A549 (cell line): ENCODE measurements around the gene ATP10A. TPM values are rescaled to one million over a fixed set of nuclear protein-coding genes. Genes with fewer than 3 reads are reported as not detected.

ENCODE experiments used
- ATAC-seq, 2 experiments: fragments of 200-7000 bp in 1 of 2; fragments of >200 bp in 1 of 2; cut with Nextera tagmentation in 1 of 2; cut with Tn5 transposase in 1 of 2; 3 replicates each; pipeline versions ENCODE4 v1.8.0 to v1.9.1; 2018 to 2020; ENCODE audit warnings: mild to moderate bottlenecking in 1 of 2, moderate library complexity in 1 of 2
- CTCF ChIA-PET: fragments of 300-600 bp; sonication (Branson Sonifier 250); formaldehyde crosslinking; extraction: SDS; loops from one replicate; lab custom pipeline; 2021; ENCODE audit warnings: antibody characterized with exemption, inconsistent platforms; lab: Yijun Ruan, JAX
- POLR2A ChIA-PET: fragments of 350-600 bp; formaldehyde crosslinking; extraction: SDS; loops from one replicate; lab custom pipeline; 2021; ENCODE audit warnings: antibody characterized with exemption, inconsistent platforms; lab: Yijun Ruan, JAX
- DNase-seq, 2 experiments: peaks; one replicate each; pipeline versions ENCODE4 v3.0.0 to v3.0.0-alpha.2; 2011 to 2016; ENCODE audit warnings: low read depth in 1 of 2, low spot score in 1 of 2
- FAIRE-seq: peaks from 2 replicates; lab custom pipeline; 2011; peaks lifted over from hg19 to GRCh38; lab: Jason Lieb, UNC
- H3K27ac ChIP-seq, 2 experiments: fragments of >200 bp; sonication (Bioruptor Twin); formaldehyde crosslinking; 3 replicates each; pipeline ENCODE4 v1.5.1; 2016 to 2017
- H3K4me1 ChIP-seq: fragments of >200 bp; sonication (Bioruptor Twin); formaldehyde crosslinking; 3 replicates; pipeline ENCODE4 v1.6.1; 2016
- H3K4me2 ChIP-seq: fragments of >200 bp; sonication (Bioruptor Twin); formaldehyde crosslinking; 3 replicates; pipeline ENCODE4 v1.6.1; 2016
- H3K4me3 ChIP-seq: fragments of >200 bp; sonication (Bioruptor Twin); formaldehyde crosslinking; 3 replicates; pipeline ENCODE4 v1.5.1; 2016
- H3K9me3 ChIP-seq: fragments of >200 bp; sonication (Bioruptor Twin); formaldehyde crosslinking; 3 replicates; pipeline ENCODE4 v1.6.1; 2016
- BHLHE40 ChIP-seq: IDR thresholded peaks from 2 replicates; pipeline ENCODE4 v1.6.1; 2012; ENCODE audit warnings: low read depth, low read length, inconsistent platforms
- CHD2 ChIP-seq: fragments of 150-350 bp; IDR thresholded peaks from 2 replicates; pipeline ENCODE4 v1.6.1; 2014; ENCODE audit warnings: low read length; ENCODE audit not compliant: partially characterized antibody
- EHMT2 ChIP-seq: fragments of 200-600 bp; sonication (generic); IDR thresholded peaks from 2 replicates; pipeline ENCODE4 v1.6.1; 2016; ENCODE audit warnings: antibody characterized with exemption, low read depth, mild to moderate bottlenecking, moderate library complexity
- FOSB ChIP-seq: fragments of 250-450 bp; sonication (Bioruptor Pico); IDR thresholded peaks from 2 replicates; pipeline ENCODE4 v1.5.0; 2020; ENCODE audit warnings: mild to moderate bottlenecking, moderate library complexity
- FOXS1 ChIP-seq: fragments of 250-450 bp; sonication (Bioruptor Pico); IDR thresholded peaks from 2 replicates; pipeline ENCODE4 v1.5.0; 2020; ENCODE audit warnings: mild to moderate bottlenecking, moderate library complexity
- GATA3 ChIP-seq: IDR thresholded peaks from 2 replicates; pipeline ENCODE4 v1.6.1; 2012; ENCODE audit warnings: borderline replicate concordance
- HDAC2 ChIP-seq: fragments of 200-600 bp; sonication (generic); IDR thresholded peaks from 2 replicates; pipeline ENCODE4 v1.6.1; 2016
- HMGXB4 ChIP-seq: fragments of 250-450 bp; sonication (Bioruptor Pico); IDR thresholded peaks from 2 replicates; pipeline ENCODE4 v1.5.0; 2021; ENCODE audit warnings: mild to moderate bottlenecking, moderate library complexity, borderline replicate concordance
- HOXA7 ChIP-seq: fragments of 250-450 bp; sonication (Bioruptor Pico); IDR thresholded peaks from 2 replicates; pipeline ENCODE4 v1.5.0; 2020; ENCODE audit warnings: mild to moderate bottlenecking, moderate library complexity
- HOXB13 ChIP-seq: fragments of 250-450 bp; sonication (Bioruptor Pico); IDR thresholded peaks from 2 replicates; pipeline ENCODE4 v1.5.0; 2020; ENCODE audit warnings: low read depth, mild to moderate bottlenecking, moderate library complexity
- MAX ChIP-seq: IDR thresholded peaks from 2 replicates; pipeline ENCODE4 v1.6.1; 2012
- NFE2L2 ChIP-seq: fragments of 150-350 bp; conservative IDR thresholded peaks from 2 replicates; pipeline ENCODE4 v1.6.1; 2014; ENCODE audit warnings: low read length
- NPAS2 ChIP-seq: fragments of 250-450 bp; sonication (Bioruptor Pico); IDR thresholded peaks from 2 replicates; pipeline ENCODE4 v1.8.0; 2022; ENCODE audit warnings: mild to moderate bottlenecking, moderate library complexity, borderline replicate concordance
- NR3C1 ChIP-seq: fragments of >200 bp; sonication (Bioruptor Twin); formaldehyde crosslinking; IDR thresholded peaks from 3 replicates; pipeline ENCODE4 v1.6.1; 2017
- PHF8 ChIP-seq: fragments of 200-600 bp; sonication (generic); IDR thresholded peaks from 2 replicates; pipeline ENCODE4 v1.6.1; 2016; ENCODE audit warnings: low read depth, mild to moderate bottlenecking, antibody characterized with exemption, moderate library complexity, borderline replicate concordance
- POLR2A ChIP-seq: IDR thresholded peaks from 2 replicates; pipeline ENCODE4 v1.6.1; 2012; ENCODE audit warnings: mild to moderate bottlenecking, low read length
- POLR2AphosphoS2 ChIP-seq: conservative IDR thresholded peaks from 2 replicates; pipeline ENCODE4 v1.6.1; 2012; ENCODE audit warnings: low read length, improper control_type of control experiment, inconsistent platforms
- RFX5 ChIP-seq: fragments of 450-650 bp; IDR thresholded peaks from 2 replicates; pipeline ENCODE4 v1.7.1; 2014; ENCODE audit warnings: antibody characterized with exemption, mild to moderate bottlenecking, moderate library complexity
- RNF2 ChIP-seq: fragments of 200-600 bp; sonication (generic); IDR thresholded peaks from 2 replicates; pipeline ENCODE4 v1.6.1; 2016; ENCODE audit warnings: low read depth, mild to moderate bottlenecking, antibody characterized with exemption, moderate library complexity, borderline replicate concordance
- SMC3 ChIP-seq: fragments of >200 bp; sonication (Bioruptor Twin); formaldehyde crosslinking; IDR thresholded peaks from 3 replicates; pipeline ENCODE4 v1.6.1; 2018; ENCODE audit warnings: inconsistent platforms
- SREBF2 ChIP-seq: fragments of 450-650 bp; IDR thresholded peaks from 2 replicates; pipeline ENCODE4 v1.6.1; 2014; ENCODE audit warnings: mild to moderate bottlenecking, moderate library complexity
- ZNF302 ChIP-seq: fragments of 250-450 bp; sonication (Bioruptor Pico); IDR thresholded peaks from 2 replicates; pipeline ENCODE4 v1.9.0; 2021; ENCODE audit warnings: inconsistent platforms, mild to moderate bottlenecking, moderate library complexity
- ZSCAN20 ChIP-seq: fragments of 250-450 bp; sonication (Bioruptor Pico); IDR thresholded peaks from 2 replicates; pipeline ENCODE4 v1.8.0; 2022; ENCODE audit warnings: mild to moderate bottlenecking, moderate library complexity
- WGBS: methylation state at CpG from one replicate; pipeline ENCODE4 v1.1.6; 2017; ENCODE audit errors: missing lambda C conversion rate; 5-methylcytosine and 5-hydroxymethylcytosine counted together
- polyA plus RNA-seq, 4 experiments: library from polyadenylated mRNA; depleted of rRNA in 3 of 4; stranded (reverse); fragments of >200 nt; fragmentation: RNase III in 1 of 4; extraction: RNeasy Plus Mini Kit Qiagen cat#74134 plus additional on column Dnase treatment in 1 of 4; gene quantifications; 2 replicates in 3 of 4; 3 replicates in 1 of 4; pipeline ENCODE4 v1.2.3, GENCODE V29; 2011 to 2017
- TF ChIP-seq, protein P1 (sequence below): fragments of >200 bp; sonication (Bioruptor Twin); formaldehyde crosslinking; IDR thresholded peaks from 3 replicates; pipeline ENCODE4 v1.6.1; 2016
- TF ChIP-seq, protein P2 (sequence below): fragments of 200-600 bp; sonication (generic); IDR thresholded peaks from 2 replicates; pipeline ENCODE4 v1.6.1; 2016; ENCODE audit warnings: antibody characterized with exemption, mild to moderate bottlenecking, moderate library complexity

The ATP10A gene
- polyA plus RNA-seq, 2 of the 4 experiments (the other 2 are of a cell fraction): 5.9 to 7.6 TPM

DNA sequence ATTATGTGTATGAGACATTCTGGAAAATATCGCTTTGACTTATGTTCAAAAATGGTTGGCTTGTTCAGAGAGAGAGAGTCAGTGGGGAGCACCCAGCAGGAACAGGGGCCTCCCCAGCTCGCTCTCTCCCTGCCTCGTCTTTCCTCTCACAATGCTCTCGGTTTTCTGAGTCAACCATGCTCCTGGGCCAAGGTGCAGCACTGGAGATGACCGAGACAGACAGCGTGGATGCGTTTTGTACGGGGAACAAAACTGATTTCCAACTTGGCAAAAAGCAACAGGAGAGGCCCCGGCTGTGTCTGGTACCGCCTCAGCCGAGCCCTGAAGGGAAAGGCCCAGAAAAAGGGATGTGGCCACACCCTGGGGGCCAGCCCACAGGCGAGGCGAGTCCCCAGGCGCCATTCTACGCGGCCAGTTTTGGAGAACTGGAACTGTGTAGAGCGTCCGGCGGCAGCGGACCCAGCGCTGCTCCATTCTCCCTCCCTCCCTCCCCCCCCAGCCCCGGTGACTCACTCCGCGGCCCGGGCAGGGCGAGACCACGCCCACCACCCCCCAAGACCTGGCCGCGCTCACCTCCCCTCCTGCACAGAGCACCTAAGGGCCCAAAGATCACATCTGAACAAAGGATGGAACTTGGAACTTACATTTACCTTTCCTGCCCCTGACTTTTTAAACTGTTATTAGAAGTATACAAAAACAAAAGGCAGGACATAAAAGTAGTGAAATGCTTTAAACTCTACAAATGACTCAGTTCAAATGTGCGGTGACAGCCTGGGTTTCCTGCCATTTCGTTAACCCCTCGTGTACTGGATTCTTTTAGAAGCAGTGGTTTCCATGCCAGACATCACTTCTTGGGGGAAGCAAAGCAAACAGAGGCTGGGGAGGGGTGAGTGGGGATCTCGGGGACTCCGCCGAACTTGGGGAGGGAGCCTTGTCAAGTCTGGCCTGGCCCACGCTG is 12.7 kb downstream of the ATP10A start (continued):
- TF ChIP-seq NFE2L2 (no peak), FOSB (CRISPR knock-in tag) (no peak), CHD2 (no peak), HOXA7 (no peak)
- TF ChIP-seq, protein P1, sequence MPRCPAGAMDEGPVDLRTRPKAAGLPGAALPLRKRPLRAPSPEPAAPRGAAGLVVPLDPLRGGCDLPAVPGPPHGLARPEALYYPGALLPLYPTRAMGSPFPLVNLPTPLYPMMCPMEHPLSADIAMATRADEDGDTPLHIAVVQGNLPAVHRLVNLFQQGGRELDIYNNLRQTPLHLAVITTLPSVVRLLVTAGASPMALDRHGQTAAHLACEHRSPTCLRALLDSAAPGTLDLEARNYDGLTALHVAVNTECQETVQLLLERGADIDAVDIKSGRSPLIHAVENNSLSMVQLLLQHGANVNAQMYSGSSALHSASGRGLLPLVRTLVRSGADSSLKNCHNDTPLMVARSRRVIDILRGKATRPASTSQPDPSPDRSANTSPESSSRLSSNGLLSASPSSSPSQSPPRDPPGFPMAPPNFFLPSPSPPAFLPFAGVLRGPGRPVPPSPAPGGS: 0 out of 3 replicates have a peak, but pooled peaks have one; percentile 47
- TF ChIP-seq, protein P2, sequence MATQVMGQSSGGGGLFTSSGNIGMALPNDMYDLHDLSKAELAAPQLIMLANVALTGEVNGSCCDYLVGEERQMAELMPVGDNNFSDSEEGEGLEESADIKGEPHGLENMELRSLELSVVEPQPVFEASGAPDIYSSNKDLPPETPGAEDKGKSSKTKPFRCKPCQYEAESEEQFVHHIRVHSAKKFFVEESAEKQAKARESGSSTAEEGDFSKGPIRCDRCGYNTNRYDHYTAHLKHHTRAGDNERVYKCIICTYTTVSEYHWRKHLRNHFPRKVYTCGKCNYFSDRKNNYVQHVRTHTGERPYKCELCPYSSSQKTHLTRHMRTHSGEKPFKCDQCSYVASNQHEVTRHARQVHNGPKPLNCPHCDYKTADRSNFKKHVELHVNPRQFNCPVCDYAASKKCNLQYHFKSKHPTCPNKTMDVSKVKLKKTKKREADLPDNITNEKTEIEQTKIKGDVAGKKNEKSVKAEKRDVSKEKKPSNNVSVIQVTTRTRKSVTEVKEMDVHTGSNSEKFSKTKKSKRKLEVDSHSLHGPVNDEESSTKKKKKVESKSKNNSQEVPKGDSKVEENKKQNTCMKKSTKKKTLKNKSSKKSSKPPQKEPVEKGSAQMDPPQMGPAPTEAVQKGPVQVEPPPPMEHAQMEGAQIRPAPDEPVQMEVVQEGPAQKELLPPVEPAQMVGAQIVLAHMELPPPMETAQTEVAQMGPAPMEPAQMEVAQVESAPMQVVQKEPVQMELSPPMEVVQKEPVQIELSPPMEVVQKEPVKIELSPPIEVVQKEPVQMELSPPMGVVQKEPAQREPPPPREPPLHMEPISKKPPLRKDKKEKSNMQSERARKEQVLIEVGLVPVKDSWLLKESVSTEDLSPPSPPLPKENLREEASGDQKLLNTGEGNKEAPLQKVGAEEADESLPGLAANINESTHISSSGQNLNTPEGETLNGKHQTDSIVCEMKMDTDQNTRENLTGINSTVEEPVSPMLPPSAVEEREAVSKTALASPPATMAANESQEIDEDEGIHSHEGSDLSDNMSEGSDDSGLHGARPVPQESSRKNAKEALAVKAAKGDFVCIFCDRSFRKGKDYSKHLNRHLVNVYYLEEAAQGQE: no peak

- WGBS: 12% methylated on average over 11 of the region's 11 CpGs
- peaks cover 71% of the 10 kb centered on the region for H3K4me1 ChIP-seq
- ATAC-seq: peak; percentile 14 to 42; a peak in 3 of 6 replicates
- no peak for TF ChIP-seq FOXS1 (CRISPR knock-in tag)
- 0 out of 2 replicates have a peak, but pooled peaks have one; percentile 17 for TF ChIP-seq MAX
- peak overlapping the region; percentile 40; the same call in 1 of the 3 replicates for H3K4me3 ChIP-seq
- peak overlapping the region; percentile 100 for H3K4me2 ChIP-seq
- no peaks in the 10 kb centered on the region for H3K9me3 ChIP-seq
- ChIA-PET CTCF (interaction anchor here (1.2 to 2.6 kb wide), 2 partner anchors 9 to 84 kb away, joined by 3 to 10 read pairs; no protein-coding TSS in a partner anchor), POLR2A (interaction anchor here (0.6 kb wide), 1 partner anchor 490 kb away, joined by 4 read pairs; no protein-coding TSS in a partner anchor)
- DNase-seq: peak in 1 of 2 experiments; percentile 41
- FAIRE-seq: no peak
- peak overlapping the region; percentile 98 to 99 for H3K27ac ChIP-seq
Measured at GRCh38 chr15:25849157-25849921, 13.8 kb downstream of the ATP10A start.

DNA sequence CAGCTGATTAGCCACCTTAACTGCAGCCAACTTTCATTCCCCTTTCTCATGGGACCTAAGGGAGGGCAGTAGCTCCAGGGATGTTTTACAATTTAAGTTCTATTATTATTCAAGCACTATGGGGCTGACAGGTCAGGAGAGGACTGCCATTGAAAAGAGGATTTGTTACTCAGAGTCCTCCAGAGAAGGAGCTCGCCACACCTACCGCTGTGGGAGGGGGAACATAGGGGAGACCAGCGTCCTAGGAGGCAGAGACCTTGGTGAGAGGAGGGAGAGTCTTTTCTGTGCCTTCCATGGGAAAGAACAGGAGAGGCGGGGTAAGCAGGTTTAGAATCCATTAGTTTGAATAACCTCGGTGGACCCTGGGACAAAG is 14.4 kb downstream of the ATP10A start:
- ATAC-seq (no peak), FAIRE-seq (no peak)

More for the DNA sequence above, 14.4 kb downstream of the ATP10A start:
- peaks cover 71% of the 10 kb centered on the region for H3K4me1 ChIP-seq
- H3K9me3 ChIP-seq: no peaks in the 10 kb centered on the region
- TF ChIP-seq MAX (no peak), POLR2A (no peak), RFX5 (no peak), SREBF2 (no peak), EHMT2 (no peak), ZSCAN20 (CRISPR knock-in tag) (no peak), PHF8 (no peak), HDAC2 (no peak), RNF2 (no peak), HOXB13 (CRISPR knock-in tag) (no peak), BHLHE40 (no peak), NPAS2 (CRISPR knock-in tag) (no peak), ZNF302 (CRISPR knock-in tag) (no peak), POLR2AphosphoS2 (no peak), HMGXB4 (CRISPR knock-in tag) (no peak), GATA3 (no peak), FOSB (CRISPR knock-in tag) (no peak), NR3C1 (no peak), SMC3 (no peak)
- TF ChIP-seq, all 56 proteins: peak for 0
- peak overlapping the region; percentile 98 to 99 for H3K27ac ChIP-seq
- POLR2A ChIA-PET: interaction anchor here (0.6 to 1.3 kb wide), 2 partner anchors 85 to 490 kb away, joined by 3 to 4 read pairs; no protein-coding TSS in a partner anchor
- 68% methylated on average over 5 of the region's 5 CpGs for WGBS
- CTCF ChIA-PET: interaction anchor here (1.2 to 2.6 kb wide), 2 partner anchors 9 to 85 kb away, joined by 3 to 10 read pairs; no protein-coding TSS in a partner anchor
- no peak overlapping the region for H3K4me3 ChIP-seq
- peak overlapping the region; percentile 100 for H3K4me2 ChIP-seq
- no peak for DNase-seq
